HCT116 (cell line): ENCODE measurements around the gene PRMT7. TPM values are rescaled to one million over a fixed set of nuclear protein-coding genes. Genes with fewer than 3 reads are reported as not detected.

Source experiments
- ATAC-seq: fragments of 200-7000 bp; cut with Tn5 transposase; 2 replicates; pipeline ENCODE4 v1.9.1; 2020; ENCODE audit warnings: mild to moderate bottlenecking, moderate library complexity
- BruUV-seq: library from RNA; stranded (reverse); fragments of 400-500 nt; replicated peaks from 2 replicates; lab custom pipeline; 2021; lab: Mats Ljungman, UMichigan
- CTCF ChIA-PET: fragments of 300-600 bp; sonication (Branson Sonifier 250); formaldehyde crosslinking; loops from one replicate; lab custom pipeline; 2021; ENCODE audit warnings: antibody characterized with exemption; lab: Charles Lee
- POLR2A ChIA-PET: fragments of 300-600, 350-600 bp; sonication (Branson Sonifier 250); formaldehyde crosslinking; loops from one replicate; lab custom pipeline; 2021; ENCODE audit warnings: antibody characterized with exemption; lab: Charles Lee
- RAD21 ChIA-PET, 2 experiments: fragments of 300-600 bp; sonication (Branson Sonifier 250); formaldehyde crosslinking; loops; one replicate each; lab custom pipeline; 2023; ENCODE audit warnings: low total read pairs in 2 of 2; ENCODE audit not compliant: uncharacterized antibody in 2 of 2, unreplicated experiment in 2 of 2, low non-redundant PET in 1 of 2; lab: Charles Lee
- DNase-seq: peaks from one replicate; pipeline ENCODE4 v3.0.0-alpha.2; 2010; ENCODE audit warnings: low read depth, low spot score
- H2AFZ ChIP-seq: fragments of 200-600 bp; shearing (Covaris generic), sonication (generic); 2 replicates; pipeline ENCODE4 v1.6.1; 2017; ENCODE audit warnings: low read depth, mixed run types, mixed read lengths, antibody characterized with exemption, low read length; ENCODE audit not compliant: poor library complexity, severe bottlenecking
- H3K27ac ChIP-seq: 2 replicates; pipeline ENCODE4 v1.5.1; 2012; ENCODE audit warnings: low read depth, low read length
- H3K27me3 ChIP-seq: fragments of 200-600 bp; sonication (generic); 2 replicates; pipeline ENCODE4 v1.6.1; 2016; ENCODE audit warnings: mixed run types, low read length, mixed read lengths; ENCODE audit not compliant: insufficient read depth
- H3K36me3 ChIP-seq, 2 experiments: fragments of 200-500 bp in 1 of 2; fragments of 200-600 bp in 1 of 2; sonication (Bioruptor generic) in 1 of 2; sonication (generic) in 1 of 2; 2 replicates each; pipeline versions ENCODE4 v1.5.1 to v1.6.1; 2014 to 2016; ENCODE audit warnings: low read length in 2 of 2, inconsistent platforms in 1 of 2, mixed read lengths in 1 of 2, mixed run types in 1 of 2; ENCODE audit not compliant: insufficient read depth in 2 of 2, control insufficient read depth in 1 of 2
- H3K4me1 ChIP-seq, 2 experiments: fragments of 200-600 bp in 1 of 2; sonication (generic) in 1 of 2; 2 replicates each; pipeline versions ENCODE4 v1.5.1 to v1.6.1; 2012 to 2017; ENCODE audit warnings: low read length in 2 of 2, inconsistent platforms in 1 of 2, mild to moderate bottlenecking in 1 of 2, mixed read lengths in 1 of 2, mixed run types in 1 of 2, moderate library complexity in 1 of 2; ENCODE audit not compliant: insufficient read depth in 2 of 2, control insufficient read depth in 1 of 2
- H3K4me2 ChIP-seq: fragments of 200-600 bp; sonication (generic); 2 replicates; pipeline ENCODE4 v1.6.1; 2017; ENCODE audit warnings: mixed run types, low read length, mixed read lengths
- H3K4me3 ChIP-seq, 2 experiments: fragments of 200-600 bp in 1 of 2; sonication (generic) in 1 of 2; replicated peaks in 1 of 2; 2 replicates each; pipeline ENCODE4 v1.5.1; 2011 to 2016; ENCODE audit warnings: low read length in 2 of 2, control low read depth in 1 of 2, low read depth in 1 of 2, mild to moderate bottlenecking in 1 of 2, mixed read lengths in 1 of 2, mixed run types in 1 of 2
- H3K79me2 ChIP-seq: fragments of 200-600 bp; sonication (generic); 2 replicates; pipeline ENCODE4 v1.6.1; 2017; ENCODE audit warnings: mild to moderate bottlenecking, mixed run types, low read length, moderate library complexity, mixed read lengths; ENCODE audit not compliant: insufficient read depth
- H3K9ac ChIP-seq: fragments of 200-600 bp; sonication (generic); 2 replicates; pipeline ENCODE4 v1.6.1; 2016; ENCODE audit warnings: low read length, mixed read lengths
- H3K9me2 ChIP-seq: fragments of 200-600 bp; sonication (generic), shearing (Covaris generic); 2 replicates; pipeline ENCODE4 v1.6.1; 2017; ENCODE audit warnings: mixed run types, mild to moderate bottlenecking, moderate library complexity; ENCODE audit not compliant: insufficient read depth
- H3K9me3 ChIP-seq, 2 experiments: fragments of 200-500 bp in 1 of 2; fragments of 200-600 bp in 1 of 2; sonication (Bioruptor generic) in 1 of 2; sonication (generic) in 1 of 2; 2 replicates each; pipeline ENCODE4 v1.6.1; 2014 to 2017; ENCODE audit warnings: low read length in 2 of 2, mixed read lengths in 2 of 2, inconsistent platforms in 1 of 2, low read depth in 1 of 2, mild to moderate bottlenecking in 1 of 2, mixed run types in 1 of 2, moderate library complexity in 1 of 2; ENCODE audit not compliant: control insufficient read depth in 1 of 2, insufficient read depth in 1 of 2
- H4K20me1 ChIP-seq: fragments of 200-600 bp; sonication (generic), shearing (Covaris generic); 2 replicates; pipeline ENCODE4 v1.6.1; 2017; ENCODE audit warnings: mixed run types, mild to moderate bottlenecking, moderate library complexity; ENCODE audit not compliant: insufficient read depth
- CBX3 ChIP-seq: IDR thresholded peaks from 2 replicates; pipeline ENCODE4 v1.6.1; 2012; ENCODE audit warnings: low read depth
- EGR1 ChIP-seq: IDR thresholded peaks from 2 replicates; pipeline ENCODE4 v1.6.1; 2012; ENCODE audit warnings: low read depth
- ELF1 ChIP-seq: IDR thresholded peaks from 2 replicates; pipeline ENCODE4 v1.6.1; 2012; ENCODE audit warnings: low read depth, borderline replicate concordance
- EZH2phosphoT487 ChIP-seq: fragments of 200-600 bp; IDR thresholded peaks from 2 replicates; pipeline ENCODE4 v1.6.1; 2018; ENCODE audit warnings: antibody characterized with exemption, borderline replicate concordance
- FOSL1 ChIP-seq: IDR thresholded peaks from 2 replicates; pipeline ENCODE4 v1.6.1; 2012; ENCODE audit warnings: low read depth
- JUND ChIP-seq: IDR thresholded peaks from 2 replicates; pipeline ENCODE4 v1.6.1; 2012
- POLR2A ChIP-seq: IDR thresholded peaks from 2 replicates; pipeline ENCODE4 v1.7.0; 2011; ENCODE audit warnings: borderline replicate concordance; ENCODE audit not compliant: insufficient read depth, insufficient read length; ENCODE audit errors: extremely low read depth
- RAD21 ChIP-seq: IDR thresholded peaks from 2 replicates; pipeline ENCODE4 v1.6.1; 2012; ENCODE audit warnings: low read depth, mild to moderate bottlenecking
- SIN3A ChIP-seq: IDR thresholded peaks from 2 replicates; pipeline ENCODE4 v1.6.1; 2012; ENCODE audit warnings: low read depth
- SRF ChIP-seq: IDR thresholded peaks from 2 replicates; pipeline ENCODE4 v1.6.1; 2012; ENCODE audit warnings: low read depth
- YY1 ChIP-seq: IDR thresholded peaks from 2 replicates; pipeline ENCODE4 v1.6.1; 2011; ENCODE audit warnings: low read length, low read depth, moderate library complexity, mild to moderate bottlenecking; ENCODE audit not compliant: insufficient replicate concordance; ENCODE audit errors: extremely low read depth
- intact Hi-C: fragments of 100-400 bp; cut with micrococcal nuclease; formaldehyde crosslinking; loops from 2 replicates; pipeline ENCODE4 v1.10.0; 2022
- total RNA-seq: library from RNA; stranded (reverse); gene quantifications from one replicate; pipeline ENCODE4 v1.2.1, GENCODE V29; 2021; ENCODE audit not compliant: unreplicated experiment
- TF ChIP-seq, protein P1 (sequence below): IDR thresholded peaks from 2 replicates; pipeline ENCODE4 v1.6.1; 2012; ENCODE audit warnings: low read depth

Gene PRMT7
- total RNA-seq, 1 experiment from 2014 or later, result 34.4 TPM

- peaks cover 22% of the 10 kb centered on the region; the same call in 1 of the 2 replicates for H3K79me2 ChIP-seq
- no peaks in the 10 kb centered on the region for H3K27me3 ChIP-seq
- peaks cover 5 to 39% of the 10 kb centered on the region in 2 experiments; a peak in 2 of 4 replicates for H3K36me3 ChIP-seq
- no peak overlapping the region for H3K27ac ChIP-seq
- no peaks in the 10 kb centered on the region for H3K9me2 ChIP-seq
- H3K9ac ChIP-seq, result no peak overlapping the region
- peaks cover 0 to 7% of the 10 kb centered on the region in 2 experiments; a peak in 1 of 4 replicates for H3K4me1 ChIP-seq
- ATAC-seq, result no peak
- RAD21 ChIA-PET, result no interaction called here
- no TSS peak for BruUV-seq
- TF ChIP-seq YY1 (no peak), POLR2A (no peak), CBX3 (no peak), JUND (no peak), EZH2phosphoT487 (no peak), ELF1 (no peak), EGR1 (no peak), SRF (no peak), FOSL1 (no peak), SIN3A (no peak), RAD21 (no peak)
- TF ChIP-seq, protein P1, sequence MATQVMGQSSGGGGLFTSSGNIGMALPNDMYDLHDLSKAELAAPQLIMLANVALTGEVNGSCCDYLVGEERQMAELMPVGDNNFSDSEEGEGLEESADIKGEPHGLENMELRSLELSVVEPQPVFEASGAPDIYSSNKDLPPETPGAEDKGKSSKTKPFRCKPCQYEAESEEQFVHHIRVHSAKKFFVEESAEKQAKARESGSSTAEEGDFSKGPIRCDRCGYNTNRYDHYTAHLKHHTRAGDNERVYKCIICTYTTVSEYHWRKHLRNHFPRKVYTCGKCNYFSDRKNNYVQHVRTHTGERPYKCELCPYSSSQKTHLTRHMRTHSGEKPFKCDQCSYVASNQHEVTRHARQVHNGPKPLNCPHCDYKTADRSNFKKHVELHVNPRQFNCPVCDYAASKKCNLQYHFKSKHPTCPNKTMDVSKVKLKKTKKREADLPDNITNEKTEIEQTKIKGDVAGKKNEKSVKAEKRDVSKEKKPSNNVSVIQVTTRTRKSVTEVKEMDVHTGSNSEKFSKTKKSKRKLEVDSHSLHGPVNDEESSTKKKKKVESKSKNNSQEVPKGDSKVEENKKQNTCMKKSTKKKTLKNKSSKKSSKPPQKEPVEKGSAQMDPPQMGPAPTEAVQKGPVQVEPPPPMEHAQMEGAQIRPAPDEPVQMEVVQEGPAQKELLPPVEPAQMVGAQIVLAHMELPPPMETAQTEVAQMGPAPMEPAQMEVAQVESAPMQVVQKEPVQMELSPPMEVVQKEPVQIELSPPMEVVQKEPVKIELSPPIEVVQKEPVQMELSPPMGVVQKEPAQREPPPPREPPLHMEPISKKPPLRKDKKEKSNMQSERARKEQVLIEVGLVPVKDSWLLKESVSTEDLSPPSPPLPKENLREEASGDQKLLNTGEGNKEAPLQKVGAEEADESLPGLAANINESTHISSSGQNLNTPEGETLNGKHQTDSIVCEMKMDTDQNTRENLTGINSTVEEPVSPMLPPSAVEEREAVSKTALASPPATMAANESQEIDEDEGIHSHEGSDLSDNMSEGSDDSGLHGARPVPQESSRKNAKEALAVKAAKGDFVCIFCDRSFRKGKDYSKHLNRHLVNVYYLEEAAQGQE, result no peak
- intact Hi-C loops, result no loop called here
- H3K9me3 ChIP-seq, result no peaks in the 10 kb centered on the region
- no peaks in the 10 kb centered on the region for H4K20me1 ChIP-seq
- no peak overlapping the region for H2AFZ ChIP-seq
- no peak overlapping the region for H3K4me2 ChIP-seq
- CTCF ChIA-PET, result no interaction called here
- POLR2A ChIA-PET, result no interaction called here
- no peak overlapping the region for H3K4me3 ChIP-seq
- DNase-seq, result no peak
These were observed 19.6 kb upstream of the PRMT7 start for GRCh38 chr16:68291227-68291626.
